ENCODE data around the gene RAC2. TPM values are rescaled to one million over a fixed set of nuclear protein-coding genes. Genes with fewer than 3 reads are reported as not detected.
A peak's percentile ranks its signal among the peaks of the same experiment; 100 is the strongest.

RAC2 gene
- total RNA-seq, 4 donors from 2014 or later: 17.3 to 27.1 (median 19.6) TPM

DNA sequence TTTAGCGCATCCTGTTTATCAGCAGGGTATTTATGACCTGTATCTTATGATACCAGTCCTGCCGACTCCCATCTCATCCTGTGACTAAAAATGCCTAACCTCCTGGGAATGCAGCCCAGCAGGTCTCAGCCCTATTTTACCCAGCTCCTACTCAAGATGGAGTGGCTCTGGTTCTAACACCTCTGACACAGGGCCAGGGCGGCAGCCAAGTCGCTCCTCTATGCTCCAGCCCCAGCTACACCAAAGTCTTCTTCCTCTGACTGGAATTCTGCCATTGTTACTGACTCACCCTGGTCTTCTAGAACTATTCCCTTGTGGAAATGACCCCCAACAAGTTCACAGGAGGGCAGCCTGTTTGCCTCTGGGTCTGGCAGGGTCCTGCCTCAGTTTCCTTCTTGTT lies 48.1 kb downstream of the RAC2 start:
- 67 to 100% methylated on average over 3 to 4 of the region's 4 CpGs for WGBS, 2 donors
- Histone ChIP-seq H3K27ac (peak overlapping the region; percentile 90 to 98 (median 97)), H3K27me3 (no peaks in the 10 kb centered on the region), H3K9me3 (no peaks in the 10 kb centered on the region), H3K36me3 (no peaks in the 10 kb centered on the region), H3K4me3 (no peak overlapping the region), H3K4me1 (peaks cover 28 to 48% (median 30%) of the 10 kb centered on the region in 3 donors)
- DNase-seq: no peak
- intact Hi-C loops (cut with DNase I): no loop called here
- TF ChIP-seq, protein P1, sequence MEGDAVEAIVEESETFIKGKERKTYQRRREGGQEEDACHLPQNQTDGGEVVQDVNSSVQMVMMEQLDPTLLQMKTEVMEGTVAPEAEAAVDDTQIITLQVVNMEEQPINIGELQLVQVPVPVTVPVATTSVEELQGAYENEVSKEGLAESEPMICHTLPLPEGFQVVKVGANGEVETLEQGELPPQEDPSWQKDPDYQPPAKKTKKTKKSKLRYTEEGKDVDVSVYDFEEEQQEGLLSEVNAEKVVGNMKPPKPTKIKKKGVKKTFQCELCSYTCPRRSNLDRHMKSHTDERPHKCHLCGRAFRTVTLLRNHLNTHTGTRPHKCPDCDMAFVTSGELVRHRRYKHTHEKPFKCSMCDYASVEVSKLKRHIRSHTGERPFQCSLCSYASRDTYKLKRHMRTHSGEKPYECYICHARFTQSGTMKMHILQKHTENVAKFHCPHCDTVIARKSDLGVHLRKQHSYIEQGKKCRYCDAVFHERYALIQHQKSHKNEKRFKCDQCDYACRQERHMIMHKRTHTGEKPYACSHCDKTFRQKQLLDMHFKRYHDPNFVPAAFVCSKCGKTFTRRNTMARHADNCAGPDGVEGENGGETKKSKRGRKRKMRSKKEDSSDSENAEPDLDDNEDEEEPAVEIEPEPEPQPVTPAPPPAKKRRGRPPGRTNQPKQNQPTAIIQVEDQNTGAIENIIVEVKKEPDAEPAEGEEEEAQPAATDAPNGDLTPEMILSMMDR (IDR thresholded peaks at IDR 0.05): no peak
- TF ChIP-seq POLR2A (IDR thresholded peaks at IDR 0.05): no peak

DNA sequence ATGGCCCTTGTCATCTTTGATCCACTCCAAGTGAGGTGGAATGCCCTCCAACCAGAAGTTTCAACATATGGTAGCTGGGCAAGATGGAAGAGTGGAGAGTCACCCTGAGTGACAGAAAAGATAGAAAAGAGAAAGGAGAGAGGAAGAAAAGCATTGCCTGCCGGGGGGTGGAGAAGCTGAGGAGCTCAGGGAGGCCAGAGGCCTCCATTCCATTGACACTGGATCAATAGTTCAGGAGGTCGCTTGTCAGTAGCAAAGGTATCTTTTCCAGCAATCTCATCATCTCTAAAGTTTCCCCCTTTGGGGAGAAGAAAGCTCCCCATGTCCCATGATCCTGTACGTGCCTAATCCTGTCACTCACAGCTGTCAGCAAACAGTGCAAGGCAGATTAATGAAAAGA lies 49.3 kb downstream of the RAC2 start:
- 75 to 84% methylated on average over 3 of the region's 3 CpGs for WGBS, 2 donors
- peak overlapping the region in 1 of 4 donors; percentile 57 for H3K27ac ChIP-seq
- TF ChIP-seq, protein P1 (IDR thresholded peaks at IDR 0.05): no peak
- no peak for TF ChIP-seq POLR2A (IDR thresholded peaks at IDR 0.05)
- no peaks in the 10 kb centered on the region for H3K36me3 ChIP-seq
- H3K27me3 ChIP-seq: no peaks in the 10 kb centered on the region
- H3K4me3 ChIP-seq: no peak overlapping the region
- no peaks in the 10 kb centered on the region for H3K9me3 ChIP-seq
- intact Hi-C loops (cut with DNase I): no loop called here
- DNase-seq: no peak
- peaks cover 27 to 57% (median 27%) of the 10 kb centered on the region in 3 donors for H3K4me1 ChIP-seq

DNA sequence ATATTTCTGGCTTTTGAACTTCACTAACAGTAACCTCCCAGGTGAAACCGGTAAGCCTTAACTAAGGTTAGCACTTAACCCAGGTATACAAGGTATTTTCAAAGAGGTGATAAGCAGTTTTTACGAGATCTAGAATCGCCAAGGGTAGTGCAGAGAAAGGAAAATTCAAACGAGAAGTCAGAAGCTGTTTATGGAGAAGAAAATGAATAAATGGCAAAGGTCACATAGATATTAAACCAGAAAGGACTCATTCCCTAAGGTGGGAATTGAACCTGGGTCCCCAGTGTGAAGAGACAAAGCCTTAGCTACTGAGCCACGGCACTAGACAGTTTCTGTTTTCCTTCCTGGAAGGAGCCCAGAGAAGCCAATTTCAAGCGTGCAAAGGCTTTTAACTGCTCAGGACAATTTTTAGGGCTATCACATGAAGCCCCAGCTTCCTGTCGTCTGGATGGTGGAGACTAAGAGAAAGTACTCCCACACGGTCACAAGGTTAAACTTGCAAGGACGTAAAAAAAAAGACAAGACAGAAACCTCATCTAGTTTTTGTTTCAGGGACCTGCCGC lies 50.4 kb downstream of the RAC2 start:
- Histone ChIP-seq H3K9me3 (no peaks in the 10 kb centered on the region), H3K4me3 (no peak overlapping the region), H3K36me3 (no peaks in the 10 kb centered on the region), H3K27ac (peak overlapping the region in 3 of 4 donors; percentile 4 to 57 (median 26)), H3K27me3 (no peaks in the 10 kb centered on the region), H3K4me1 (peaks cover 31 to 59% (median 31%) of the 10 kb centered on the region in 3 donors)
- TF ChIP-seq, protein P1 (IDR thresholded peaks at IDR 0.05): no peak
- TF ChIP-seq POLR2A (IDR thresholded peaks at IDR 0.05): no peak
- intact Hi-C loops (cut with DNase I): no loop called here
- DNase-seq: no peak
- 58 to 60% methylated on average over 10 of the region's 10 CpGs for WGBS, 2 donors

DNA sequence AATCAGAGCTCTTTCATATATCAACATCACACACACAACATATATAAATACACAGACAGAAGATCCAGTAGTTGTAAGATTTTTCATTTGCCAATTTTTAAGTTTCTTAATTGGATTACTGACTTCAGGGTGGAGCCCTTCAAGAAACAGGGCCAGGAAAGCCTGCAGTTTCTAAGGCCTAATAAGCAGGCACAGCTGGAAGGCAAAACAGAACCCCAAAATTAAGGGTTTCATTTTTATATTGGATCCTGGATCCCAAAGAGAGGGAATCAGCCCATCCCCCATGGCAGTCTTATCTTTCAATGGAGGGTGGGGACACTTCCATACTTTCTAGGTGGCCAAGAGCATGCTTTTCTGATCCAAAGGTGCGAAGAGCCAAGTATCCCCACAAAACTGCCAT lies 51.3 kb downstream of the RAC2 start:
- Histone ChIP-seq H3K27ac (no peak overlapping the region), H3K27me3 (no peaks in the 10 kb centered on the region), H3K9me3 (no peaks in the 10 kb centered on the region), H3K4me1 (peaks cover 34 to 59% (median 35%) of the 10 kb centered on the region in 3 donors), H3K36me3 (no peaks in the 10 kb centered on the region), H3K4me3 (no peak overlapping the region)
- WGBS, 2 donors: 94 to 100% methylated on average over 1 of the region's 1 CpG
- DNase-seq: no peak
- intact Hi-C loops (cut with DNase I): no loop called here
- TF ChIP-seq POLR2A (IDR thresholded peaks at IDR 0.05): no peak
- TF ChIP-seq, protein P1 (IDR thresholded peaks at IDR 0.05): no peak

DNA sequence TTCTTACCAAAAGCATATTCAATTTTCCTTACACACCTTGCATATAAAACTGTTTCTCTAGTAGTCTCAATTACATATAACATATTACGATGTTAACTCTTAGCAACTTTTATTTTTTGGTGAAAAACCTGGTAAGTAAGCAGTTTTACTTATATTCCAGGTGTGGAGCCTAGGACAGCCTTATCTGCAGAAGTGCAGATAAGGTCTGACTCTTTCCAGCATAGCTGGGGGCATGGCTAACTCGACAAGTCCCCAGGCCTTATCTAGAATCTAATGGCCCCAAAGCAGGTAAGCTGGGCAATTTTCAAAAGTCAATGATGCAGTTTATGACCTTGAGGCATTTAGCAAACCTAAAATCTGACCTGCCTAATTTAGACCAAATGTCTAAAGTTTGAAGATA lies 51.9 kb downstream of the RAC2 start:
- 85 to 90% methylated on average over 2 of the region's 2 CpGs for WGBS, 2 donors
- no peak for TF ChIP-seq POLR2A (IDR thresholded peaks at IDR 0.05)
- TF ChIP-seq, protein P1 (IDR thresholded peaks at IDR 0.05): no peak
- no peak overlapping the region for H3K27ac ChIP-seq
- peaks cover 33 to 59% (median 35%) of the 10 kb centered on the region in 3 donors for H3K4me1 ChIP-seq
- no peak overlapping the region for H3K4me3 ChIP-seq
- DNase-seq: no peak
- H3K27me3 ChIP-seq: no peaks in the 10 kb centered on the region
- H3K9me3 ChIP-seq: no peaks in the 10 kb centered on the region
- intact Hi-C loops (cut with DNase I): no loop called here
- no peaks in the 10 kb centered on the region for H3K36me3 ChIP-seq
